GM21825 (cell line): ENCODE results near the gene COL9A2.

Experiments used
- ATAC-seq: cut with Tn5 transposase; IDR thresholded peaks from one replicate; pipeline ENCODE4 v1.9.1; 2021; ENCODE audit warnings: mild to moderate bottlenecking, moderate library complexity; ENCODE audit not compliant: unreplicated experiment

COL9A2 gene

GRCh38 chr1:40305451-40305850, 11.6 kb downstream of the COL9A2 start:
- ATAC-seq = no peak

DNA sequence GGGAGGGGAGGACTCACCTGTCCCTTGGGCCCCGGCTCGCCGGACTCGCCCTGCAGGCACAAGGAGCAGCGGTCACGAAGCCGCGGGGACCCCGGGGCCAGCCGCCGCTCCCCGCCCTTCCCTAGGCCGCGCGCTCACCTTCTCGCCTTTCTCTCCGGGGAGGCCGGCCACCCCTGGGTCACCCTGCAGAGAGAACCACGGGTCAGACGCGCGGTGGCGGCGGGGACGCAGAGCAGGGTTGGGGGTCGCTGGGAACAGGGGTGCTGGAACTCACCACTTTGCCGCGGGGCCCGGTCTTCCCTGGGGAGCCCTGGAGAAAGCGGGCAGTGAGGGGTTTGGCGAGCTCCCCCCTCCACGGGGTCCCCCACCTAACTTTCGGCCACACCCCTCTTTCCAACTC, 13.3 kb downstream of the COL9A2 start:
- no peak for ATAC-seq

- no peak for ATAC-seq
Observed at GRCh38 chr1:40303051-40303771, 13.9 kb downstream of the COL9A2 start.

DNA sequence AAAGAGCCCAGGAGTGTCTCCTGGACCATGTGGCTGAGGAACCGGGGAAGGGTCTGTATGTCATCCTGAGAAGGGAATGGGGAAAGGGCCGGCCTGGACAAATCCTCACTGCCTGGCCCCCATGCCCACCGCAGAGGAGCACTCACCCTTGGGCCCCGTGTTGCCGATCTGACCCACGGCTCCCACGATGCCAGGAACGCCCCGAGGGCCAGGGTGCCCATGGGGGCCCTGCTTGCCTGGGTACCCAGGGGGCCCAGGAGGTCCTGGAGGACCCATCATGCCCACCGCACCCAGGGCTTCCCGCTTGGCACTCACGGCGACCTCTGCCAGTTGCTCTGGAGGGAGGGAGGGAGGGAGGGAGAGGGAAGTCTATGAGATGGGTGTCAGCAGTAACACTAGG, 14.6 kb downstream of the COL9A2 start:
- ATAC-seq = no peak

- ATAC-seq = no peak
Observed at GRCh38 chr1:40301541-40302299, 15.4 kb downstream of the COL9A2 start.

DNA sequence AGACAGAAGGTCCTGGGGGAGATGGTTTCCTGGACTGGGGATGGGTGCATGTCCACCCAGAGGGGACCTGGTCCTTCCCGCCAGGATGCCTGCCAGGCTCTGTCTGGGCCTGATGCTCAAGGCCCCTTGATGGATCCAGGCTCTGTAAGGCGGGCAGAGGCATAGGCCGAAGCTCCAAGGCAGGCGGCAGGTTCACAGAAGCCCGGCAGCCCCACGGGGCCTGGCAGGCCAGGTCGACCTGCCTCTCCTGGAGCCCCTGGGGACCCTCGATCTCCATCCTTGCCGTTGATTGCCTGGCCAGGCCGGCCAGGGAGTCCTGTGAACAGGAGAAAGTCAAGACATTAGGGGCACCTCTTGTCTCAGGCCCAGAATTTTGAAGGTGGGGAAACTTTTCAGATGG, 16.0 kb downstream of the COL9A2 start:
- no peak for ATAC-seq

GRCh38 chr1:40300651-40301050, 16.4 kb downstream of the COL9A2 start:
- ATAC-seq = no peak

GRCh38 chr1:40300249-40300567, 16.9 kb downstream of the COL9A2 start:
- no peak for ATAC-seq

- no peak for ATAC-seq
Observed at GRCh38 chr1:40299366-40300248, 17.5 kb downstream of the COL9A2 start.

DNA sequence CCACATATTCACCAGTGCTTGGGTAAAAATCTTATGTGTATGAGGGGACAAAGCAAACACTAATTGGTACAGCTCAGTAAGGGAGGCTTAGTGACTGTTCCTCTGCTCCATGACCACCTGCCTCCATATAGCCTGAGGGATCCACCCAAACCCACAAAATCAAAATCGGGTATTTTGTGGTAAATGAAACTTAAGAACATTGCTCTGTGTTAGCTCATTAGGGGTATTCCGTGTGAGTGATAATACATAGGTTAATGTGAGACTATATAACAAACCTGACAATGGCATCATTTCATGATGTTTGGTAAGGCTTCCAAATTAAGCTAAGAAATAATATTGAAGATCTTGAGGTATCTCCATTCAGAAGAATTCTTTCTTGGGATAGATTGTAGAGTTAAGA, 25.8 kb downstream of the COL9A2 start:
- no peak for ATAC-seq

DNA sequence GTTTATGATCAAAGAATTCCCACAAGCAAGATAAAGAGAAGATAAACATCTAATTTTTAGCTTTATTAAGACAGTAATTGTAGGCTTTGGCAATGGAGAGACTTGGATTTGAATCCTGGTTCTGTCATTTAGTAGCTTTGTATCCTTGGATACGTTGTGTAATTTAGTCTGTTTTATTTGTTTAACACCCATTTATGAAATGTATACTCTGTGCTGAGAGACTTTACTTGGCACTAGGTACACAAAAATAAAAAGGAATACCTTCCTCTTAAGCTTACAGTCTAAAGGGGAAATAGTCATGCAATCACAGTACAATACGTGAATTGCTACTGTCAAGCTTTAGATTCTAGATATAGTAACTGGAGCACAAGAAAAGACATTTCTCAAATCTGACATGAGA, 35.2 kb downstream of the COL9A2 start:
- ATAC-seq = no peak

DNA sequence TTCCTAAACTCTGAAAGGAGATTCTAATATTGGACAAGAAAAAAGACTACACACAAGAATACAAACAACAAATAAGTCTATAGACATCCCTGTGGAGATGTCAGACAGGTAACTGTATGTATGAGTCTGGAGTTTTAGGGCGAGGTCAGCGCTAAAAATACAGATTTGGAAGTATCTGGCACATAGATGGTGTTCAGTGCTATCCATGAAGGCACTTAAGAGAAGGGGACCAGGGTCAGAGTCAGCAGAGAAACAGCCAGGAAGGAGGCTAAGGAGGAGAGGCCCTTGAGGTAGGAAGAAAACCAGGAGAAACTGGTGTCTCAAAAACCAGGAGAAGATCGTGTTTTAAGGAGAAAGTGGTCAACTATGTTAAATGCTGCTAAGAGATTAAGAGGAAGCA, 41.0 kb downstream of the COL9A2 start:
- ATAC-seq = no peak

DNA sequence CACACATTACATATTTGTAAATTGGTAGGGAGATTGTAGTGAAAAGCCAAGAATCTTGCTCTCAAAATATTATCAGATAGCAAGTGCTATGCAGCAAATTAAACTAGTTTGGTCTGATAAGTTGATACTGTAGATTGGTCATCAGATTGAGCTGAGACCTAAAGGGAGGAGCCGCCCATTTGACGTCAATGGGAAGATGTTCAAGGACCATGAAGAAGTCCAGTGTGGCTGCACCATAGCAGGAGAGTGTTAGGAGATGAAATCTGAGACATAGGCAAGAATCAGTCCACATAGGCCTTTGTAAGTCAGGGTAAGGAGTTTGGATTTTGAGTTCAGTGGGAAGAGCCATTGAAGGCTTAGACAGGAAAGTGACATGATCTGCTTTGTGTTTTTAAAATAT, 42.8 kb downstream of the COL9A2 start:
- ATAC-seq = no peak

GRCh38 chr1:40273547-40274166, 43.4 kb downstream of the COL9A2 start:
- ATAC-seq = no peak

- no peak for ATAC-seq
Observed at GRCh38 chr1:40272653-40273213, 44.4 kb downstream of the COL9A2 start.

- no peak for ATAC-seq
Observed at GRCh38 chr1:40270152-40270834, 46.8 kb downstream of the COL9A2 start.

- ATAC-seq = no peak
Observed at GRCh38 chr1:40268211-40268610, 48.9 kb downstream of the COL9A2 start.

DNA sequence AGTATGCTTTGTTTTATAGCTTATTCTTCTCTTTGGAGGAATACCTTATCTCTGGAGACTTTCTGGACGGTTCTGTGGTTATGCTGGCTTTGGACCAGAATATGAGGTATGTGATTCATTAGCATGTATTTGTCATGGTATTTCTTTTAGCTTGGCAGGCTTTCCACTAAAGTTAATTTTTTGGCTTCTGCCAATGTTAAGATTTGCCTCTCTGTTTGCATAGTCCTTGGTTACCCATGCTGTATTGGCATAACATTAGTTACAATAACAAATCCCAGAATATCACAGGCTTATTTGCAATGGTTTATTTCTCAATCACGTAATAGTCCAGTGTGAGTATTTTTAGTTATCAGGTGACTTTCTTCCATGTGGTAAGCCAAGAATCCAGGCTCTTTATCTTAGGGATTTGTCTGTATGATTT, 49.3 kb downstream of the COL9A2 start:
- ATAC-seq = no peak

GRCh38 chr1:40266786-40267535, 50.1 kb downstream of the COL9A2 start:
- ATAC-seq = no peak

DNA sequence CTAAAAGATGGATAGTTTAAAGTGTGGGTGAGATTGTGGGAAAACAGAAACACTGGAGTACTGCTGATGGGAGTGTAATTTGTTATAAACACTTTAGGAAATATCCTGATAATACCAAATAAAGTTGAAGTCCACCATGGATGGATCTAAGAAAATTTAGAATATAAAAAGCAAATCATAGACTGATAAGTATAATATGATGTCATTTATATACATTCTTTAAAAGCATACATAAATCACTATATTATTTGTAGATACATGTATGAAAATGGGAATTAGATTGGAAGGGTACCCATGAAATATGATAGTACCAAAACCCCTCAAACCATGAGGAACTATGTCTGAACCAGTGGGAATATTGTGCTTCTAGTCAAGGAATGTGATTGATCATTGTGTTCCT, 51.2 kb downstream of the COL9A2 start:
- no peak for ATAC-seq
